Neural cell (in vitro differentiated cells): ENCODE results near the gene LGALS3BP. TPM values are rescaled to one million over a fixed set of nuclear protein-coding genes. Genes with fewer than 3 reads are reported as not detected.

ENCODE experiments used
- H2AFZ ChIP-seq: fragments of 200-600, 300-800 bp; sonication (generic), shearing (Covaris generic); 2 replicates; pipeline ENCODE4 v1.6.0; 2014; ENCODE audit warnings: low read depth, mild to moderate bottlenecking, antibody characterized with exemption, low read length, moderate library complexity
- H3F3A ChIP-seq: fragments of 200-600 bp; shearing (Covaris generic); 2 replicates; pipeline ENCODE4 v1.6.1; 2016; ENCODE audit warnings: mild to moderate bottlenecking, moderate library complexity, mixed read lengths, antibody characterized with exemption, low read length; ENCODE audit not compliant: insufficient read depth, poor library complexity, severe bottlenecking
- H3K27ac ChIP-seq: fragments of 200-600, 300-800 bp; sonication (generic), shearing (Covaris generic); 2 replicates; pipeline ENCODE4 v1.5.1; 2014; ENCODE audit warnings: mild to moderate bottlenecking, low read length, moderate library complexity
- H3K27me3 ChIP-seq: fragments of 300-800, 200-600 bp; sonication (generic), shearing (Covaris generic); 2 replicates; pipeline ENCODE4 v1.6.0; 2014; ENCODE audit warnings: mild to moderate bottlenecking, low read depth, low read length, moderate library complexity; ENCODE audit not compliant: insufficient read depth
- H3K36me3 ChIP-seq: fragments of 300-800, 200-600 bp; sonication (generic), shearing (Covaris generic); 2 replicates; pipeline ENCODE4 v1.5.1; 2014; ENCODE audit warnings: mild to moderate bottlenecking, antibody characterized with exemption, low read length, moderate library complexity; ENCODE audit not compliant: insufficient read depth
- H3K4me2 ChIP-seq: fragments of 300-800, 200-600 bp; sonication (generic), shearing (Covaris generic); 2 replicates; pipeline ENCODE4 v1.6.0; 2014; ENCODE audit warnings: mild to moderate bottlenecking, low read length
- H3K4me3 ChIP-seq: fragments of 300-800, 200-600 bp; sonication (generic), shearing (Covaris generic); 2 replicates; pipeline ENCODE4 v1.5.1; 2014; ENCODE audit warnings: mild to moderate bottlenecking, low read length, moderate library complexity
- H3K79me2 ChIP-seq: fragments of 200-600 bp; shearing (Covaris generic); replicated peaks from 2 replicates; pipeline ENCODE4 v1.6.0; 2014; ENCODE audit warnings: mild to moderate bottlenecking, low read length, moderate library complexity; ENCODE audit not compliant: insufficient read depth
- H3K9ac ChIP-seq: fragments of 300-800, 200-600 bp; sonication (generic), shearing (Covaris generic); 2 replicates; pipeline ENCODE4 v1.6.1; 2016; ENCODE audit warnings: mild to moderate bottlenecking, low read length, mixed read lengths
- H3K9me2 ChIP-seq: fragments of 200-600 bp; shearing (Covaris generic); 2 replicates; pipeline ENCODE4 v1.6.1; 2016; ENCODE audit warnings: mild to moderate bottlenecking, low read length, mixed read lengths; ENCODE audit not compliant: insufficient read depth
- H3K9me3 ChIP-seq: fragments of 200-600, 300-800 bp; sonication (generic), shearing (Covaris generic); 2 replicates; pipeline ENCODE4 v1.6.1; 2016; ENCODE audit warnings: mild to moderate bottlenecking, mixed run types, low read length, moderate library complexity, mixed read lengths
- H4K20me1 ChIP-seq: fragments of 200-600 bp; shearing (Covaris generic); 2 replicates; pipeline ENCODE4 v1.6.1; 2016; ENCODE audit warnings: mild to moderate bottlenecking, mixed run types; ENCODE audit not compliant: insufficient read depth
- CTCF ChIP-seq: fragments of 450-650 bp; IDR thresholded peaks from 2 replicates; pipeline ENCODE4 v1.5.1; 2014; ENCODE audit warnings: antibody characterized with exemption, mild to moderate bottlenecking, moderate library complexity; ENCODE audit not compliant: poor library complexity, severe bottlenecking
- EP300 ChIP-seq: fragments of 450-650 bp; conservative IDR thresholded peaks from 2 replicates; pipeline ENCODE4 v1.6.1; 2014; ENCODE audit warnings: antibody characterized with exemption, mild to moderate bottlenecking, moderate library complexity; ENCODE audit not compliant: poor library complexity, severe bottlenecking
- EZH2 ChIP-seq: fragments of 200-600, 300-800 bp; shearing (Covaris generic), sonication (generic); IDR thresholded peaks from 2 replicates; pipeline ENCODE4 v1.6.1; 2014; ENCODE audit warnings: antibody characterized with exemption, low read length, borderline replicate concordance, mild to moderate bottlenecking; ENCODE audit not compliant: insufficient read depth, poor library complexity, severe bottlenecking
- MXI1 ChIP-seq: fragments of 450-650 bp; conservative IDR thresholded peaks from 2 replicates; pipeline ENCODE4 v1.6.1; 2014; ENCODE audit warnings: antibody characterized with exemption, mild to moderate bottlenecking; ENCODE audit not compliant: poor library complexity, severe bottlenecking
- POLR2AphosphoS5 ChIP-seq: IDR thresholded peaks from 2 replicates; pipeline ENCODE4 v1.6.1; 2012
- RAD21 ChIP-seq: fragments of 450-650 bp; conservative IDR thresholded peaks from 2 replicates; pipeline ENCODE4 v1.6.1; 2014; ENCODE audit warnings: antibody characterized with exemption, mild to moderate bottlenecking, moderate library complexity
- REST ChIP-seq: IDR thresholded peaks from 2 replicates; pipeline ENCODE4 v1.6.1; 2012; ENCODE audit warnings: borderline replicate concordance
- SMC3 ChIP-seq: fragments of 450-650 bp; conservative IDR thresholded peaks from 2 replicates; pipeline ENCODE4 v1.6.1; 2014; ENCODE audit warnings: antibody characterized with exemption, mild to moderate bottlenecking, moderate library complexity; ENCODE audit not compliant: poor library complexity
- TAF1 ChIP-seq: IDR thresholded peaks from 2 replicates; pipeline ENCODE4 v1.6.1; 2012; ENCODE audit warnings: low read depth
- polyA plus RNA-seq: library from polyadenylated mRNA; depleted of rRNA; stranded (reverse); fragments of >200 nt; gene quantifications from 2 replicates; pipeline ENCODE4 v1.2.3, GENCODE V29; 2014

The LGALS3BP gene
- polyA plus RNA-seq, 1 donor from 2014 or later, result 5.4 TPM

DNA sequence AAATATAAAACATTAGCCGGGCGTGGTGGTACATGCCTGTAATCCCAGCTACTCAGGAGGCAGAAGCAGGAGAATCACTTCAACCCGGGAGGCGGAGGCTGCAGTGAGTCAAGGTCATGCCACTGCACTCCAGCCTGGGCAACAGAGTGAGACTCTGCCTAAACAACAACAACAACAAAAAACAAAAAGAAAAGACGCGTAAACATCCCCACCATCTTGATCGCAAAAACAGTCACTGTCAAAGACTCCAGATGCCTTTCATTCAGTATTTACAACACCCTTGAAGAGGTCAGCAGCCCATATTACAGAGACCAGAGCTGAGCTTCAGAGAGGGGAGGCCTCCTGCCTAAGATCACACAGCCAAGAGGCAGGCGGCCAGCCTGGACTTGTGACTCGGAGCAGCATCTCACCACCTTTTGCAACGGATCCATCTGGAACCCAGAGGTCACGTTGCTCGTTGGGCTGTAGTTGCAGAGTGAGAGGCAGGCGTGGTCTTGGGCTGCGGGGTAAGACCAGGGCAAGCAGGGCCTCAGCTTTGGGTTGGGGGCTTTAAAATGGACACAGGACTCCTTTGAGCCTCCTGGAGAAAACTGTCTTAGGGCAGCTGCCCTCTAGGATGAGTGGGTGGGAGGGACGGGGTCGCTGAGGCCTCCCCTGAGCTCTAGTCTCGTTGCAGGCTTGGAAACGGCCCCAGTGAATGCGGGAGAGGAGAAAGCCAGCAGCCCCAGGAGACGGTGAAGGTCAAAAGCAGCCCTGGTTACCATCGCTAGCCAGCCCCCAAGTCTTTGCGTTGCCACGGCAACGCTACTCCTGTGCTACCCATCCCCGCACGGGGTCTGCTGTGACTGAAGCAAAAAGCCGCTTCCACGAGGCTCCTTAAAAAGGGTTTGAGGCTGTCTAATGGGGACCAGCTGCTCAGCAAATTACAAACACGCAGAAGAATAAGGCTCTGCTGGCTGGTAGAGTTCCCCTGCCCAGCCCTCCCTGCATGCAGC is 26.1 kb downstream of the LGALS3BP start:
- H3K9me2 ChIP-seq, result no peaks in the 10 kb centered on the region
- H3K4me3 ChIP-seq, result peak overlapping the region; percentile 43
- no peak overlapping the region for H2AFZ ChIP-seq
- no peaks in the 10 kb centered on the region for H3K36me3 ChIP-seq
- H3K9ac ChIP-seq, result peak overlapping the region; percentile 58
- H3K9me3 ChIP-seq, result peaks cover 4% of the 10 kb centered on the region
- no peaks in the 10 kb centered on the region for H4K20me1 ChIP-seq
- no peaks in the 10 kb centered on the region for H3F3A ChIP-seq
- H3K27me3 ChIP-seq, result no peaks in the 10 kb centered on the region
- H3K79me2 ChIP-seq, result no peaks in the 10 kb centered on the region
- H3K27ac ChIP-seq, result peak overlapping the region; percentile 84
- TF ChIP-seq EZH2, result no peak
- peak; percentile 42 for TF ChIP-seq MXI1
- TF ChIP-seq POLR2AphosphoS5, result no peak
- peak; percentile 48 for TF ChIP-seq EP300
- TF ChIP-seq RAD21, result no peak
- no peak for TF ChIP-seq CTCF
- no peak for TF ChIP-seq TAF1
- no peak overlapping the region for H3K4me2 ChIP-seq

DNA sequence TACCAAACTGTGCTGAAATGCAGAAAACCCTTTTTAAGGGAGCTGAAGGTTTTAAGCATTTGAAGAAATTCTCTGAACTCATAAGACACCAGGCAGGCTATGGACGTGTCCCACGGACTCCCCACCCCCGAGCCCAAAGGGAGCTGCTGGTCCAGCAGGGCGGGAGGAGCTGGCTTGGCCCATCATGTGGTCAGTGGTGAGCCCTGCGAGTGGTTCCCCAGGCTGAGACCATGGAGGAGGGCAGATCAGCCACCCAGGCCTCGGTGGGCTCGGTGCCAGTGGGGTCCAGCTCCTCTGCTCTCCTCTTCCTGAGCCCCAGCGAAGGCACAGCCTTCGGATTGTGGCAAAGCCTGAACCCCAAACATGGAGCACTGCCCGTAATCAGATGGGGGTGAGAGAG is 27.0 kb downstream of the LGALS3BP start:
- no peaks in the 10 kb centered on the region for H3K9me2 ChIP-seq
- H3K9me3 ChIP-seq, result peaks cover 4% of the 10 kb centered on the region
- TF ChIP-seq RAD21 (no peak), REST (no peak), CTCF (no peak), POLR2AphosphoS5 (no peak), EP300 (no peak), EZH2 (no peak), MXI1 (no peak), TAF1 (no peak), SMC3 (no peak)
- no peaks in the 10 kb centered on the region for H3F3A ChIP-seq
- H3K4me3 ChIP-seq, result no peak overlapping the region
- H4K20me1 ChIP-seq, result no peaks in the 10 kb centered on the region
- H3K36me3 ChIP-seq, result no peaks in the 10 kb centered on the region
- H3K27ac ChIP-seq, result peak overlapping the region; percentile 84
- H3K4me2 ChIP-seq, result no peak overlapping the region
- H3K27me3 ChIP-seq, result no peaks in the 10 kb centered on the region
- no peak overlapping the region for H3K9ac ChIP-seq
- H2AFZ ChIP-seq, result no peak overlapping the region
- H3K79me2 ChIP-seq, result no peaks in the 10 kb centered on the region
